HL-60 (cell line): ENCODE measurements around the gene TRAF3IP1.

ENCODE experiments used
- CTCF ChIP-seq: IDR thresholded peaks from one replicate; pipeline ENCODE4 v1.5.1; 2011; ENCODE audit warnings: low read length, control low read depth, inconsistent platforms; ENCODE audit not compliant: insufficient read depth
- GABPA ChIP-seq: IDR thresholded peaks from 2 replicates; pipeline ENCODE4 v1.6.1; 2012; ENCODE audit warnings: low read depth
- POLR2AphosphoS5 ChIP-seq: IDR thresholded peaks from 2 replicates; pipeline ENCODE4 v1.6.1; 2012; ENCODE audit warnings: low read depth
- TF ChIP-seq, protein P1 (sequence below): IDR thresholded peaks from 2 replicates; pipeline ENCODE4 v1.6.1; 2012; ENCODE audit warnings: low read depth; ENCODE audit not compliant: insufficient replicate concordance

- TF ChIP-seq CTCF (no peak), GABPA (no peak), POLR2AphosphoS5 (no peak)
- TF ChIP-seq, protein P1, sequence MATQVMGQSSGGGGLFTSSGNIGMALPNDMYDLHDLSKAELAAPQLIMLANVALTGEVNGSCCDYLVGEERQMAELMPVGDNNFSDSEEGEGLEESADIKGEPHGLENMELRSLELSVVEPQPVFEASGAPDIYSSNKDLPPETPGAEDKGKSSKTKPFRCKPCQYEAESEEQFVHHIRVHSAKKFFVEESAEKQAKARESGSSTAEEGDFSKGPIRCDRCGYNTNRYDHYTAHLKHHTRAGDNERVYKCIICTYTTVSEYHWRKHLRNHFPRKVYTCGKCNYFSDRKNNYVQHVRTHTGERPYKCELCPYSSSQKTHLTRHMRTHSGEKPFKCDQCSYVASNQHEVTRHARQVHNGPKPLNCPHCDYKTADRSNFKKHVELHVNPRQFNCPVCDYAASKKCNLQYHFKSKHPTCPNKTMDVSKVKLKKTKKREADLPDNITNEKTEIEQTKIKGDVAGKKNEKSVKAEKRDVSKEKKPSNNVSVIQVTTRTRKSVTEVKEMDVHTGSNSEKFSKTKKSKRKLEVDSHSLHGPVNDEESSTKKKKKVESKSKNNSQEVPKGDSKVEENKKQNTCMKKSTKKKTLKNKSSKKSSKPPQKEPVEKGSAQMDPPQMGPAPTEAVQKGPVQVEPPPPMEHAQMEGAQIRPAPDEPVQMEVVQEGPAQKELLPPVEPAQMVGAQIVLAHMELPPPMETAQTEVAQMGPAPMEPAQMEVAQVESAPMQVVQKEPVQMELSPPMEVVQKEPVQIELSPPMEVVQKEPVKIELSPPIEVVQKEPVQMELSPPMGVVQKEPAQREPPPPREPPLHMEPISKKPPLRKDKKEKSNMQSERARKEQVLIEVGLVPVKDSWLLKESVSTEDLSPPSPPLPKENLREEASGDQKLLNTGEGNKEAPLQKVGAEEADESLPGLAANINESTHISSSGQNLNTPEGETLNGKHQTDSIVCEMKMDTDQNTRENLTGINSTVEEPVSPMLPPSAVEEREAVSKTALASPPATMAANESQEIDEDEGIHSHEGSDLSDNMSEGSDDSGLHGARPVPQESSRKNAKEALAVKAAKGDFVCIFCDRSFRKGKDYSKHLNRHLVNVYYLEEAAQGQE, result no peak
These were observed 38.4 kb upstream of the TRAF3IP1 start for GRCh38 chr2:238281826-238282480.
